ENCODE measurements around the gene PTGS1.

GRCh38 chr9:122370869-122371755, at the start of gene PTGS1:
- TF ChIP-seq CTCF (IDR thresholded peaks at IDR 0.05; ENCODE audit: poor library complexity, severe bottlenecking) (no peak), EZH2 (IDR thresholded peaks at IDR 0.05; ENCODE audit: borderline replicate concordance, insufficient read depth, low read length, poor library complexity, severe bottlenecking) (no peak), POLR2AphosphoS5 (IDR thresholded peaks at IDR 0.05) (no peak), RAD21 (conservative IDR thresholded peaks at IDR 0.05) (no peak), MXI1 (conservative IDR thresholded peaks at IDR 0.05; ENCODE audit: poor library complexity, severe bottlenecking) (no peak), EP300 (conservative IDR thresholded peaks at IDR 0.05; ENCODE audit: poor library complexity, severe bottlenecking) (no peak), REST (IDR thresholded peaks at IDR 0.05; ENCODE audit: borderline replicate concordance) (no peak), TAF1 (IDR thresholded peaks at IDR 0.05; ENCODE audit: low read depth) (no peak), SMC3 (conservative IDR thresholded peaks at IDR 0.05; ENCODE audit: poor library complexity) (no peak)
